IgD-negative memory B cell (primary cell): ENCODE results near the gene EPHA4. TPM values are rescaled to one million over a fixed set of nuclear protein-coding genes. Genes with fewer than 3 reads are reported as not detected.
A peak's percentile ranks its signal among the peaks of the same experiment; 100 is the strongest.

Experiments used
- H3K27ac Mint-ChIP-seq, 3 donors: one replicate each; pipeline ENCODE4 v1.8.0; 2020 to 2022; ENCODE audit warnings: mild to moderate bottlenecking in 3 of 3, mixed read lengths in 3 of 3, moderate library complexity in 1 of 3
- H3K27me3 Mint-ChIP-seq: one replicate; pipeline ENCODE4 v1.8.0; 2021; ENCODE audit warnings: mixed read lengths
- H3K36me3 Mint-ChIP-seq: one replicate; pipeline ENCODE4 v1.8.0; 2020; ENCODE audit warnings: mild to moderate bottlenecking, mixed read lengths
- H3K4me1 Mint-ChIP-seq, 3 donors: one replicate each; pipeline ENCODE4 v1.8.0; 2020 to 2022; ENCODE audit warnings: mixed read lengths in 3 of 3, mild to moderate bottlenecking in 1 of 3
- H3K4me3 Mint-ChIP-seq, 4 donors: one replicate each; pipeline ENCODE4 v1.8.0; 2020 to 2022; ENCODE audit warnings: mild to moderate bottlenecking in 4 of 4, mixed read lengths in 4 of 4, moderate library complexity in 3 of 4
- H3K9me3 Mint-ChIP-seq, 3 donors: one replicate each; pipeline ENCODE4 v1.8.0; 2020 to 2021; ENCODE audit warnings: mixed read lengths in 3 of 3, mild to moderate bottlenecking in 1 of 3
- polyA plus RNA-seq: library from polyadenylated mRNA; unstranded; fragments of 300-500 nt; fragmentation: Illumina TruSeq; gene quantifications from one replicate; pipeline ENCODE4 v1.2.3, GENCODE V29; 2021

EPHA4 gene
- polyA plus RNA-seq, 1 donor from 2014 or later, result 29.3 TPM

- Mint-ChIP-seq H3K9me3 (peaks cover 0 to 8% (median 0%) of the 10 kb centered on the region in 3 donors), H3K4me1 (no peaks in the 10 kb centered on the region), H3K36me3 (peaks cover 2% of the 10 kb centered on the region), H3K27ac (no peak overlapping the region), H3K4me3 (peak overlapping the region in 1 of 4 donors; percentile 1), H3K27me3 (peaks cover 22% of the 10 kb centered on the region)
These were observed 200.8 kb downstream of the EPHA4 start for GRCh38 chr2:221371347-221371746.

GRCh38 chr2:221370857-221371211 is 201.3 kb downstream of the EPHA4 start:
- Mint-ChIP-seq H3K27ac (no peak overlapping the region), H3K9me3 (peaks cover 0 to 8% (median 0%) of the 10 kb centered on the region in 3 donors), H3K27me3 (peaks cover 22% of the 10 kb centered on the region), H3K36me3 (peaks cover 2% of the 10 kb centered on the region), H3K4me3 (no peak overlapping the region), H3K4me1 (no peaks in the 10 kb centered on the region)

- Mint-ChIP-seq H3K27me3 (peaks cover 22% of the 10 kb centered on the region), H3K27ac (no peak overlapping the region), H3K9me3 (peaks cover 0 to 8% (median 0%) of the 10 kb centered on the region in 3 donors), H3K36me3 (peaks cover 2% of the 10 kb centered on the region), H3K4me3 (peak overlapping the region in 1 of 4 donors; percentile 4), H3K4me1 (no peaks in the 10 kb centered on the region)
These were observed 201.8 kb downstream of the EPHA4 start for GRCh38 chr2:221370076-221370856.
